Spinal cord (tissue), 10 donors: ENCODE measurements around the gene ANKH. TPM values are rescaled to one million over a fixed set of nuclear protein-coding genes. Genes with fewer than 3 reads are reported as not detected.

ENCODE experiments used
- DNase-seq, 6 donors: peaks; one replicate each; pipeline versions ENCODE4 v3.0.0 to v3.0.0-alpha.2; 2013 to 2015; ENCODE audit warnings: low spot score in 6 of 6, low read depth in 4 of 6
- H3K27ac ChIP-seq: one replicate; pipeline ENCODE4 v1.5.1; 2013; ENCODE audit warnings: low read depth, low read length, control low read depth
- H3K27me3 ChIP-seq: one replicate; pipeline ENCODE4 v1.6.1; 2013; ENCODE audit warnings: low read length; ENCODE audit not compliant: control insufficient read depth, insufficient read depth
- H3K36me3 ChIP-seq: one replicate; pipeline ENCODE4 v1.6.1; 2013; ENCODE audit warnings: low read length; ENCODE audit not compliant: control insufficient read depth, insufficient read depth
- H3K4me1 ChIP-seq: one replicate; pipeline ENCODE4 v1.6.1; 2013; ENCODE audit warnings: low read length; ENCODE audit not compliant: control insufficient read depth, insufficient read depth
- H3K4me3 ChIP-seq: one replicate; pipeline ENCODE4 v1.5.1; 2013; ENCODE audit warnings: low read depth, low read length, control low read depth
- H3K9me3 ChIP-seq: one replicate; pipeline ENCODE4 v1.6.1; 2013; ENCODE audit warnings: low read length; ENCODE audit not compliant: control insufficient read depth, insufficient read depth
- WGBS: methylation state at CpG from one replicate; pipeline ENCODE4 v1.1.5; 2013; ENCODE audit warnings: missing lambda C conversion rate; ENCODE audit not compliant: insufficient coverage; 5-methylcytosine and 5-hydroxymethylcytosine counted together
- polyA plus RNA-seq, 2 donors: library from polyadenylated mRNA; unstranded; fragments of 120-200 nt; gene quantifications; one replicate each; pipeline ENCODE4 v1.2.1, GENCODE V29; 2013; ENCODE audit not compliant: insufficient read length in 2 of 2
- total RNA-seq, 2 donors: library from RNA; depleted of rRNA in 1 of 2; stranded (reverse); fragments of 120-200 nt in 1 of 2; fragments of >200 nt in 1 of 2; gene quantifications; one replicate each; pipeline versions ENCODE4 v1.2.3 to v1.2.4, GENCODE V29; 2013 to 2014
- donor health status: healthy.

ANKH gene
- total and polyA plus RNA-seq, 4 donors = 45.2 to 73.8 (median 59.6) TPM

DNA sequence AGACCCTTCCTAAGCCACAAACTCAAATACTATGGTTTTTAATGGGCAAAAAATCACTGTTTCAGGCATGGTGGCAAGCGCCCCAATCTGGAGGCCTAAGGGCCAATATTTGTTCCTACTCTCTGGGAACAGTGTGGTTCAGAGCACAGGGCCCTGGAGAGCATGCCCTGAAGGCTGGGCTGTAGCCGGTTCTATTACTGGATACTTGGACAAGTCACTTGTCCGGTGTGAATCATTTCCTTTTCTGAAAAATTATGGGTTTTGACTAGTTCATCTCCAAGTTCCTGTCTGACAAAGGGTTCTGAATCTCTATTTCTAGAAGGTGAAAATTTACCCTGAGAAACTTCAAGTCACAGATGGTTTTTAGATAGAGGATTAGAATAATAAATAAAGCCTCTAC is 132.0 kb downstream of the ANKH start:
- no peak overlapping the region for H3K27ac ChIP-seq
- no peak for DNase-seq
- no peaks in the 10 kb centered on the region for H3K27me3 ChIP-seq
- no peak overlapping the region for H3K4me3 ChIP-seq
- H3K9me3 ChIP-seq = no peaks in the 10 kb centered on the region
- H3K4me1 ChIP-seq = peaks cover 9% of the 10 kb centered on the region
- H3K36me3 ChIP-seq = peaks cover 21% of the 10 kb centered on the region
- WGBS = 100% methylated on average over 2 of the region's 3 CpGs

GRCh38 chr5:14738050-14738449 is 133.5 kb downstream of the ANKH start:
- Histone ChIP-seq H3K4me3 (no peak overlapping the region), H3K36me3 (peaks cover 23% of the 10 kb centered on the region), H3K9me3 (no peaks in the 10 kb centered on the region), H3K27ac (no peak overlapping the region), H3K4me1 (peaks cover 9% of the 10 kb centered on the region), H3K27me3 (no peaks in the 10 kb centered on the region)
- WGBS = 81% methylated on average over 4 of the region's 5 CpGs
- DNase-seq = no peak

- Histone ChIP-seq H3K9me3 (no peaks in the 10 kb centered on the region), H3K27ac (no peak overlapping the region), H3K27me3 (no peaks in the 10 kb centered on the region), H3K4me3 (no peak overlapping the region), H3K4me1 (peaks cover 9% of the 10 kb centered on the region), H3K36me3 (peaks cover 20% of the 10 kb centered on the region)
- WGBS = 95% methylated on average over 10 of the region's 10 CpGs
- no peak for DNase-seq
Measured at GRCh38 chr5:14737291-14737690, 134.3 kb downstream of the ANKH start.

- Histone ChIP-seq H3K4me1 (peaks cover 5% of the 10 kb centered on the region), H3K27me3 (no peaks in the 10 kb centered on the region), H3K36me3 (peaks cover 18% of the 10 kb centered on the region), H3K9me3 (no peaks in the 10 kb centered on the region), H3K4me3 (no peak overlapping the region), H3K27ac (no peak overlapping the region)
- no peak for DNase-seq
- 100% methylated on average over 1 of the region's 4 CpGs for WGBS
Measured at GRCh38 chr5:14735944-14736343, 135.6 kb downstream of the ANKH start.

GRCh38 chr5:14734396-14734795 is 137.2 kb downstream of the ANKH start:
- Histone ChIP-seq H3K27me3 (no peaks in the 10 kb centered on the region), H3K9me3 (no peaks in the 10 kb centered on the region), H3K4me1 (no peaks in the 10 kb centered on the region), H3K4me3 (no peak overlapping the region), H3K36me3 (peaks cover 18% of the 10 kb centered on the region), H3K27ac (no peak overlapping the region)
- 88% methylated on average over 5 of the region's 13 CpGs for WGBS
- no peak for DNase-seq

DNA sequence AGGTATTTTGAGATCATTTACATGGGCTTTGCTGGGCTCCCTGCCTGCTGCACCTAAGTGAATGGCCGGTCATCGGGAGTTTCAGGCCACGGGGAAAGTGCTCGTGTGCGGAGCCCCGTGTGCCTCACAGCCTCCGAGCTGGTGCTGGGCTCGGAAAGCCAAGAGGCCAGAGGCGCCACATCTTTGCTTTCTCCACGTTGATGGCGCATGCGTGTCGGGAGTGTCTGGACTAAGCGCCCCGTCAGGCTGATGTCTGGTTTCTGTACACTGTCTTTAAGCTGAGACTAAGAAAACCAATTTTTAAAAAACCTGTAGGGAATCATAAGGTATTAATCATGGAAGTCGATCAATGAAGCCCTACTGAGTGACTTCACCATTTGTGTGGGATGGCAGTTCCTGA is 137.9 kb downstream of the ANKH start:
- Histone ChIP-seq H3K36me3 (peaks cover 18% of the 10 kb centered on the region), H3K9me3 (no peaks in the 10 kb centered on the region), H3K27me3 (no peaks in the 10 kb centered on the region), H3K4me3 (no peak overlapping the region), H3K4me1 (peaks cover 4% of the 10 kb centered on the region), H3K27ac (no peak overlapping the region)
- 93% methylated on average over 16 of the region's 16 CpGs for WGBS
- no peak for DNase-seq

GRCh38 chr5:14732991-14733390 is 138.6 kb downstream of the ANKH start:
- H3K9me3 ChIP-seq = no peaks in the 10 kb centered on the region
- H3K27ac ChIP-seq = no peak overlapping the region
- peaks cover 11% of the 10 kb centered on the region for H3K4me1 ChIP-seq
- 75% methylated on average over 6 of the region's 6 CpGs for WGBS
- peaks cover 18% of the 10 kb centered on the region for H3K36me3 ChIP-seq
- no peak for DNase-seq
- no peak overlapping the region for H3K4me3 ChIP-seq
- no peaks in the 10 kb centered on the region for H3K27me3 ChIP-seq

DNA sequence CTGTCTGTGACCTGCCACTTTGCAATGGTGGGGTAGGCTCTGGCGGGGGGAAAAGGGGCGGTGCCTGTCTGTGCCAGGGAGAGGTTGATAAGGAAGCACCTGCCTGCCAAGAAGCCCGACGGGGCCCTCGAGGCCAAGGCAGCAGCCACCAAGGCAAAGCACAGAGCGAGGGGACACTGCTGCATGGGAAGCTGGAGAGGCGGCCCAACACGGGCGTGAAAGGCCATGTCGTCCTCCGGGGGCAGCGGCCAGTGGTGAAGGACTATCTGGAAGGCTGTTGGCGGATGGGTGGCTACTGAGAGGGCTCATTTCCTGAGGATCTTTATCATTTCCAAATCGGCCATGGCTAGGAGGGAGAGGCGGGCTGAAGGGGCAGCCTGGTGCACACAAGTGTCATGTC is 140.7 kb downstream of the ANKH start:
- H3K4me3 ChIP-seq = no peak overlapping the region
- no peaks in the 10 kb centered on the region for H3K27me3 ChIP-seq
- H3K27ac ChIP-seq = no peak overlapping the region
- H3K9me3 ChIP-seq = no peaks in the 10 kb centered on the region
- peaks cover 15% of the 10 kb centered on the region for H3K4me1 ChIP-seq
- peaks cover 22% of the 10 kb centered on the region for H3K36me3 ChIP-seq
- DNase-seq = no peak
- WGBS = 97% methylated on average over 15 of the region's 15 CpGs

- H3K36me3 ChIP-seq = peaks cover 22% of the 10 kb centered on the region
- H3K27ac ChIP-seq = no peak overlapping the region
- no peak overlapping the region for H3K4me3 ChIP-seq
- H3K9me3 ChIP-seq = no peaks in the 10 kb centered on the region
- no peaks in the 10 kb centered on the region for H3K27me3 ChIP-seq
- no peak for DNase-seq
- peaks cover 15% of the 10 kb centered on the region for H3K4me1 ChIP-seq
- WGBS = 91% methylated on average over 10 of the region's 13 CpGs
Measured at GRCh38 chr5:14730466-14730865, 141.1 kb downstream of the ANKH start.

- Histone ChIP-seq H3K36me3 (peaks cover 27% of the 10 kb centered on the region), H3K27ac (no peak overlapping the region), H3K4me1 (peaks cover 15% of the 10 kb centered on the region), H3K4me3 (no peak overlapping the region), H3K27me3 (no peaks in the 10 kb centered on the region), H3K9me3 (no peaks in the 10 kb centered on the region)
- 86% methylated on average over 10 of the region's 18 CpGs for WGBS
- DNase-seq = no peak
Measured at GRCh38 chr5:14729448-14730385, 141.9 kb downstream of the ANKH start.
